CD4-positive, alpha-beta memory T cell (primary cell): ENCODE data around the gene ANKS6. TPM values are rescaled to one million over a fixed set of nuclear protein-coding genes. Genes with fewer than 3 reads are reported as not detected.

Experiments
- CTCF ChIA-PET: fragments of 350-600 bp; sonication (Branson Sonifier 250); formaldehyde crosslinking; loops from one replicate; lab custom pipeline; 2021; ENCODE audit warnings: inconsistent platforms; ENCODE audit not compliant: partially characterized antibody; lab: Charles Lee
- POLR2A ChIA-PET: fragments of 350-600 bp; sonication (Branson Sonifier 250); formaldehyde crosslinking; loops from one replicate; lab custom pipeline; 2021; ENCODE audit not compliant: partially characterized antibody; lab: Charles Lee
- DNase-seq, 5 donors: peaks; one replicate each; pipeline versions ENCODE4 v3.0.0 to v3.0.0-alpha.2; 2020 to 2022; ENCODE audit warnings: mixed read lengths in 1 of 5
- H3K27ac ChIP-seq: one replicate; pipeline ENCODE4 v1.7.0; 2013; ENCODE audit warnings: low read depth, low read length
- H3K27me3 ChIP-seq: 2 replicates; pipeline ENCODE4 v1.7.0; 2013; ENCODE audit warnings: mild to moderate bottlenecking, low read length, moderate library complexity; ENCODE audit not compliant: insufficient read depth
- H3K36me3 ChIP-seq: 2 replicates; pipeline ENCODE4 v1.7.0; 2013; ENCODE audit warnings: mild to moderate bottlenecking, low read length, moderate library complexity; ENCODE audit not compliant: insufficient read depth
- H3K4me1 ChIP-seq: 2 replicates; pipeline ENCODE4 v1.7.0; 2013; ENCODE audit warnings: mild to moderate bottlenecking, low read length, moderate library complexity; ENCODE audit not compliant: insufficient read depth
- H3K4me3 ChIP-seq, 2 donors: one replicate each; pipeline ENCODE4 v1.7.0; 2013; ENCODE audit warnings: low read length in 2 of 2, mild to moderate bottlenecking in 1 of 2
- H3K9me3 ChIP-seq, 2 donors: one replicate each; pipeline ENCODE4 v1.7.0; 2013; ENCODE audit warnings: low read length in 2 of 2, control low read depth in 1 of 2; ENCODE audit not compliant: control insufficient read depth in 1 of 2
- H3K27ac Mint-ChIP-seq, 7 donors: one replicate each; pipeline ENCODE4 v1.8.0; 2020 to 2021; ENCODE audit warnings: mixed read lengths in 7 of 7, mild to moderate bottlenecking in 6 of 7, inconsistent platforms in 3 of 7, moderate library complexity in 3 of 7
- H3K27me3 Mint-ChIP-seq, 2 donors: one replicate each; pipeline ENCODE4 v1.8.0; 2020 to 2021; ENCODE audit warnings: mixed read lengths in 2 of 2
- H3K36me3 Mint-ChIP-seq, 2 donors: one replicate each; pipeline ENCODE4 v1.8.0; 2020 to 2021; ENCODE audit warnings: mixed read lengths in 2 of 2, inconsistent platforms in 1 of 2, mild to moderate bottlenecking in 1 of 2
- H3K4me1 Mint-ChIP-seq, 4 donors: one replicate each; pipeline ENCODE4 v1.8.0; 2020 to 2021; ENCODE audit warnings: mixed read lengths in 4 of 4, mild to moderate bottlenecking in 1 of 4
- H3K4me3 Mint-ChIP-seq, 8 donors: one replicate each; pipeline ENCODE4 v1.8.0; 2020 to 2021; ENCODE audit warnings: mixed read lengths in 8 of 8, mild to moderate bottlenecking in 7 of 8, moderate library complexity in 6 of 8, inconsistent platforms in 3 of 8
- H3K9me3 Mint-ChIP-seq, 8 donors: one replicate each; pipeline ENCODE4 v1.8.0; 2020 to 2021; ENCODE audit warnings: mixed read lengths in 8 of 8, mild to moderate bottlenecking in 5 of 8, inconsistent platforms in 3 of 8, moderate library complexity in 1 of 8
- intact Hi-C: fragments of 100-400 bp; cut with micrococcal nuclease; formaldehyde crosslinking; loops from one replicate; pipeline ENCODE4 v1.15.1; 2023
- polyA plus RNA-seq, 2 donors: library from polyadenylated mRNA; unstranded; fragments of 300-500 nt; fragmentation: Illumina TruSeq; gene quantifications; one replicate each; pipeline ENCODE4 v1.2.3, GENCODE V29; 2021
- total RNA-seq, 2 experiments: library from RNA; stranded (reverse); gene quantifications; one replicate each; pipeline ENCODE4 v1.2.3, GENCODE V29; 2021

The ANKS6 gene
- total and polyA plus RNA-seq, 4 experiments from 2014 or later, result 2.5 to 12.2 (median 9.6) TPM

- ChIA-PET POLR2A (no interaction called here), CTCF (interaction anchor here (2.2 kb wide), 1 partner anchor 9 kb away, joined by 10 read pairs; no protein-coding TSS in a partner anchor)
- Histone ChIP-seq H3K36me3 (no peaks in the 10 kb centered on the region), H3K9me3 (no peaks in the 10 kb centered on the region), H3K4me3 (no peak overlapping the region), H3K27ac (no peak overlapping the region), H3K27me3 (no peaks in the 10 kb centered on the region), H3K4me1 (no peaks in the 10 kb centered on the region)
- Mint-ChIP-seq H3K9me3 (peaks cover 0 to 11% (median 4%) of the 10 kb centered on the region in 8 donors), H3K4me1 (no peaks in the 10 kb centered on the region), H3K4me3 (no peak overlapping the region), H3K27me3 (no peaks in the 10 kb centered on the region), H3K36me3 (peaks cover 46 to 66% of the 10 kb centered on the region in 2 donors), H3K27ac (no peak overlapping the region)
- intact Hi-C loops, result loop anchor here (10.0 kb wide), 1 partner anchor 210 kb away; no protein-coding TSS in a partner anchor
- no peak for DNase-seq
Measured at GRCh38 chr9:98765256-98765655, 31.1 kb downstream of the ANKS6 start.

- CTCF ChIA-PET, result no interaction called here
- H3K9me3 Mint-ChIP-seq, result peaks cover 0 to 11% (median 5%) of the 10 kb centered on the region in 8 donors
Measured at GRCh38 chr9:98763986-98764745, 32.2 kb downstream of the ANKS6 start.

GRCh38 chr9:98760231-98760630 is 36.1 kb downstream of the ANKS6 start:
- CTCF ChIA-PET, result interaction anchor here (0.6 to 1.2 kb wide), 3 partner anchors 14 to 28 kb away, joined by 3 to 4 read pairs (median 3); no protein-coding TSS in a partner anchor
- intact Hi-C loops, result loop anchor here (10.0 kb wide), 1 partner anchor 205 kb away; no protein-coding TSS in a partner anchor
- peaks cover 46 to 62% of the 10 kb centered on the region in 2 donors for H3K36me3 Mint-ChIP-seq

More at GRCh38 chr9:98763986-98764745, 32.2 kb downstream of the ANKS6 start:
- H3K36me3 Mint-ChIP-seq, result peaks cover 41 to 63% of the 10 kb centered on the region in 2 donors
- no peak overlapping the region for H3K27ac Mint-ChIP-seq
- no peaks in the 10 kb centered on the region for H3K4me1 Mint-ChIP-seq
- no peak for DNase-seq
- no peaks in the 10 kb centered on the region for H3K9me3 ChIP-seq
- POLR2A ChIA-PET, result no interaction called here
- H3K36me3 ChIP-seq, result no peaks in the 10 kb centered on the region
- intact Hi-C loops, result loop anchor here (10.0 kb wide), 1 partner anchor 209 kb away; no protein-coding TSS in a partner anchor
- no peak overlapping the region for H3K27ac ChIP-seq
- H3K4me3 ChIP-seq, result no peak overlapping the region
- H3K4me3 Mint-ChIP-seq, result no peak overlapping the region
- H3K27me3 Mint-ChIP-seq, result no peaks in the 10 kb centered on the region
- H3K4me1 ChIP-seq, result no peaks in the 10 kb centered on the region
- H3K27me3 ChIP-seq, result no peaks in the 10 kb centered on the region

GRCh38 chr9:98755006-98755618 is 41.2 kb downstream of the ANKS6 start:
- H3K9me3 Mint-ChIP-seq, result peaks cover 0 to 11% (median 2%) of the 10 kb centered on the region in 8 donors
- DNase-seq, result no peak
- H3K4me3 ChIP-seq, result no peak overlapping the region
- H3K36me3 ChIP-seq, result peaks cover 4% of the 10 kb centered on the region
- no peaks in the 10 kb centered on the region for H3K27me3 ChIP-seq
- no peak overlapping the region for H3K27ac ChIP-seq
- H3K4me3 Mint-ChIP-seq, result no peak overlapping the region
- intact Hi-C loops, result no loop called here
- no peaks in the 10 kb centered on the region for H3K27me3 Mint-ChIP-seq
- ChIA-PET POLR2A (no interaction called here), CTCF (no interaction called here)
- H3K36me3 Mint-ChIP-seq, result peaks cover 70 to 84% of the 10 kb centered on the region in 2 donors
- H3K27ac Mint-ChIP-seq, result peak overlapping the region in 1 of 7 donors; percentile 26
- no peaks in the 10 kb centered on the region for H3K4me1 Mint-ChIP-seq
- no peaks in the 10 kb centered on the region for H3K4me1 ChIP-seq
- no peaks in the 10 kb centered on the region for H3K9me3 ChIP-seq

More at GRCh38 chr9:98760231-98760630, 36.1 kb downstream of the ANKS6 start:
- Mint-ChIP-seq H3K4me1 (no peaks in the 10 kb centered on the region), H3K27ac (no peak overlapping the region), H3K4me3 (no peak overlapping the region), H3K9me3 (peaks cover 0 to 16% (median 7%) of the 10 kb centered on the region in 8 donors), H3K27me3 (no peaks in the 10 kb centered on the region)
- H3K27me3 ChIP-seq, result no peaks in the 10 kb centered on the region
- no peaks in the 10 kb centered on the region for H3K4me1 ChIP-seq
- H3K9me3 ChIP-seq, result no peaks in the 10 kb centered on the region
- no peak for DNase-seq
- H3K27ac ChIP-seq, result no peak overlapping the region
- H3K4me3 ChIP-seq, result no peak overlapping the region
- H3K36me3 ChIP-seq, result peaks cover 4% of the 10 kb centered on the region
- POLR2A ChIA-PET, result no interaction called here

GRCh38 chr9:98751210-98751609 is 45.1 kb downstream of the ANKS6 start:
- Mint-ChIP-seq H3K27me3 (no peaks in the 10 kb centered on the region), H3K27ac (no peak overlapping the region), H3K4me3 (no peak overlapping the region), H3K36me3 (peaks cover 70 to 73% of the 10 kb centered on the region in 2 donors), H3K4me1 (no peaks in the 10 kb centered on the region), H3K9me3 (no peaks in the 10 kb centered on the region)
- no peak for DNase-seq
- Histone ChIP-seq H3K4me1 (no peaks in the 10 kb centered on the region), H3K9me3 (no peaks in the 10 kb centered on the region), H3K27ac (no peak overlapping the region), H3K36me3 (peaks cover 10% of the 10 kb centered on the region), H3K27me3 (no peaks in the 10 kb centered on the region), H3K4me3 (no peak overlapping the region)
- ChIA-PET CTCF (interaction anchor here (1.3 kb wide), 1 partner anchor 11 kb away, joined by 3 read pairs; no protein-coding TSS in a partner anchor), POLR2A (no interaction called here)
- intact Hi-C loops, result no loop called here

GRCh38 chr9:98750364-98751060 is 45.8 kb downstream of the ANKS6 start:
- Mint-ChIP-seq H3K36me3 (peaks cover 64 to 71% of the 10 kb centered on the region in 2 donors), H3K27me3 (no peaks in the 10 kb centered on the region), H3K27ac (no peak overlapping the region), H3K4me1 (no peaks in the 10 kb centered on the region), H3K9me3 (no peaks in the 10 kb centered on the region), H3K4me3 (no peak overlapping the region)
- no peak overlapping the region for H3K27ac ChIP-seq
- DNase-seq, result no peak
- ChIA-PET CTCF (interaction anchor here (1.3 kb wide), 1 partner anchor 10 kb away, joined by 3 read pairs; no protein-coding TSS in a partner anchor), POLR2A (no interaction called here)
- no peak overlapping the region for H3K4me3 ChIP-seq
- intact Hi-C loops, result no loop called here
- H3K4me1 ChIP-seq, result no peaks in the 10 kb centered on the region
- H3K36me3 ChIP-seq, result peaks cover 10% of the 10 kb centered on the region
- H3K27me3 ChIP-seq, result no peaks in the 10 kb centered on the region
- H3K9me3 ChIP-seq, result no peaks in the 10 kb centered on the region
